A549 (cell line): ENCODE data around the gene ALDOA. TPM values are rescaled to one million over a fixed set of nuclear protein-coding genes. Genes with fewer than 3 reads are reported as not detected.

Experiments used
- ATAC-seq, 2 experiments: fragments of 200-7000 bp in 1 of 2; fragments of >200 bp in 1 of 2; cut with Nextera tagmentation in 1 of 2; cut with Tn5 transposase in 1 of 2; 3 replicates each; pipeline versions ENCODE4 v1.8.0 to v1.9.1; 2018 to 2020; ENCODE audit warnings: mild to moderate bottlenecking in 1 of 2, moderate library complexity in 1 of 2
- CTCF ChIA-PET: fragments of 300-600 bp; sonication (Branson Sonifier 250); formaldehyde crosslinking; extraction: SDS; loops from one replicate; lab custom pipeline; 2021; ENCODE audit warnings: antibody characterized with exemption, inconsistent platforms; lab: Yijun Ruan, JAX
- POLR2A ChIA-PET: fragments of 350-600 bp; formaldehyde crosslinking; extraction: SDS; loops from one replicate; lab custom pipeline; 2021; ENCODE audit warnings: antibody characterized with exemption, inconsistent platforms; lab: Yijun Ruan, JAX
- DNase-seq, 2 experiments: peaks; one replicate each; pipeline versions ENCODE4 v3.0.0 to v3.0.0-alpha.2; 2011 to 2016; ENCODE audit warnings: low read depth in 1 of 2, low spot score in 1 of 2
- FAIRE-seq: peaks from 2 replicates; lab custom pipeline; 2011; peaks lifted over from hg19 to GRCh38; lab: Jason Lieb, UNC
- H3K27ac ChIP-seq, 2 experiments: fragments of >200 bp; sonication (Bioruptor Twin); formaldehyde crosslinking; 3 replicates each; pipeline ENCODE4 v1.5.1; 2016 to 2017
- H3K4me1 ChIP-seq: fragments of >200 bp; sonication (Bioruptor Twin); formaldehyde crosslinking; 3 replicates; pipeline ENCODE4 v1.6.1; 2016
- H3K4me2 ChIP-seq: fragments of >200 bp; sonication (Bioruptor Twin); formaldehyde crosslinking; 3 replicates; pipeline ENCODE4 v1.6.1; 2016
- H3K4me3 ChIP-seq: fragments of >200 bp; sonication (Bioruptor Twin); formaldehyde crosslinking; 3 replicates; pipeline ENCODE4 v1.5.1; 2016
- H3K9me3 ChIP-seq: fragments of >200 bp; sonication (Bioruptor Twin); formaldehyde crosslinking; 3 replicates; pipeline ENCODE4 v1.6.1; 2016
- BCL3 ChIP-seq: fragments of >200 bp; sonication (Bioruptor Twin); formaldehyde crosslinking; IDR thresholded peaks from 3 replicates; pipeline ENCODE4 v1.6.1; 2016
- CBX2 ChIP-seq: fragments of 200-600 bp; sonication (generic); IDR thresholded peaks from 2 replicates; pipeline ENCODE4 v1.6.1; 2016; ENCODE audit warnings: low read depth, mild to moderate bottlenecking, borderline replicate concordance
- CEBPB ChIP-seq, 2 experiments: fragments of >200 bp in 1 of 2; sonication (Bioruptor Twin) in 1 of 2; formaldehyde crosslinking in 1 of 2; IDR thresholded peaks; 2 replicates each; pipeline ENCODE4 v1.6.1; 2012 to 2016
- CHD2 ChIP-seq: fragments of 150-350 bp; IDR thresholded peaks from 2 replicates; pipeline ENCODE4 v1.6.1; 2014; ENCODE audit warnings: low read length; ENCODE audit not compliant: partially characterized antibody
- FOSB ChIP-seq: fragments of 250-450 bp; sonication (Bioruptor Pico); IDR thresholded peaks from 2 replicates; pipeline ENCODE4 v1.5.0; 2020; ENCODE audit warnings: mild to moderate bottlenecking, moderate library complexity
- HEYL ChIP-seq: fragments of 250-450 bp; sonication (Bioruptor Pico); IDR thresholded peaks from 2 replicates; pipeline ENCODE4 v1.8.0; 2021; ENCODE audit warnings: mild to moderate bottlenecking, moderate library complexity
- JUNB ChIP-seq: fragments of >200 bp; sonication (Bioruptor Twin); formaldehyde crosslinking; IDR thresholded peaks from 2 replicates; pipeline ENCODE4 v1.6.1; 2016
- MAZ ChIP-seq: fragments of 150-350 bp; IDR thresholded peaks from 2 replicates; pipeline ENCODE4 v1.6.1; 2014; ENCODE audit warnings: antibody characterized with exemption, low read depth, low read length, borderline replicate concordance
- NFE2L2 ChIP-seq: fragments of 150-350 bp; conservative IDR thresholded peaks from 2 replicates; pipeline ENCODE4 v1.6.1; 2014; ENCODE audit warnings: low read length
- NPAS2 ChIP-seq: fragments of 250-450 bp; sonication (Bioruptor Pico); IDR thresholded peaks from 2 replicates; pipeline ENCODE4 v1.8.0; 2022; ENCODE audit warnings: mild to moderate bottlenecking, moderate library complexity, borderline replicate concordance
- POLR2A ChIP-seq: IDR thresholded peaks from 2 replicates; pipeline ENCODE4 v1.6.1; 2012; ENCODE audit warnings: mild to moderate bottlenecking, low read length
- POLR2AphosphoS2 ChIP-seq: conservative IDR thresholded peaks from 2 replicates; pipeline ENCODE4 v1.6.1; 2012; ENCODE audit warnings: low read length, improper control_type of control experiment, inconsistent platforms
- RARB ChIP-seq: fragments of 250-450 bp; sonication (Bioruptor Pico); IDR thresholded peaks from 2 replicates; pipeline ENCODE4 v1.8.0; 2021; ENCODE audit warnings: mild to moderate bottlenecking, moderate library complexity
- RFX5 ChIP-seq: fragments of 450-650 bp; IDR thresholded peaks from 2 replicates; pipeline ENCODE4 v1.7.1; 2014; ENCODE audit warnings: antibody characterized with exemption, mild to moderate bottlenecking, moderate library complexity
- ZFP36 ChIP-seq: fragments of 450-650 bp; IDR thresholded peaks from 2 replicates; pipeline ENCODE4 v1.6.1; 2014; ENCODE audit warnings: borderline replicate concordance; ENCODE audit not compliant: partially characterized antibody
- WGBS: methylation state at CpG from one replicate; pipeline ENCODE4 v1.1.6; 2017; ENCODE audit errors: missing lambda C conversion rate; 5-methylcytosine and 5-hydroxymethylcytosine counted together
- polyA plus RNA-seq, 4 experiments: library from polyadenylated mRNA; depleted of rRNA in 3 of 4; stranded (reverse); fragments of >200 nt; fragmentation: RNase III in 1 of 4; extraction: RNeasy Plus Mini Kit Qiagen cat#74134 plus additional on column Dnase treatment in 1 of 4; gene quantifications; 2 replicates in 3 of 4; 3 replicates in 1 of 4; pipeline ENCODE4 v1.2.3, GENCODE V29; 2011 to 2017
- TF ChIP-seq, protein P1 (sequence below): fragments of 200-600 bp; sonication (generic); IDR thresholded peaks from 2 replicates; pipeline ENCODE4 v1.6.1; 2016; ENCODE audit warnings: antibody characterized with exemption, mild to moderate bottlenecking, moderate library complexity

ALDOA gene
- polyA plus RNA-seq, 2 of the 4 experiments (the other 2 are of a cell fraction), result 741 to 1,286 TPM

GRCh38 chr16:30075503-30076275, 10.1 kb downstream of the ALDOA start, which contains the start of gene PPP4C (continued):
- TF ChIP-seq, protein P1, sequence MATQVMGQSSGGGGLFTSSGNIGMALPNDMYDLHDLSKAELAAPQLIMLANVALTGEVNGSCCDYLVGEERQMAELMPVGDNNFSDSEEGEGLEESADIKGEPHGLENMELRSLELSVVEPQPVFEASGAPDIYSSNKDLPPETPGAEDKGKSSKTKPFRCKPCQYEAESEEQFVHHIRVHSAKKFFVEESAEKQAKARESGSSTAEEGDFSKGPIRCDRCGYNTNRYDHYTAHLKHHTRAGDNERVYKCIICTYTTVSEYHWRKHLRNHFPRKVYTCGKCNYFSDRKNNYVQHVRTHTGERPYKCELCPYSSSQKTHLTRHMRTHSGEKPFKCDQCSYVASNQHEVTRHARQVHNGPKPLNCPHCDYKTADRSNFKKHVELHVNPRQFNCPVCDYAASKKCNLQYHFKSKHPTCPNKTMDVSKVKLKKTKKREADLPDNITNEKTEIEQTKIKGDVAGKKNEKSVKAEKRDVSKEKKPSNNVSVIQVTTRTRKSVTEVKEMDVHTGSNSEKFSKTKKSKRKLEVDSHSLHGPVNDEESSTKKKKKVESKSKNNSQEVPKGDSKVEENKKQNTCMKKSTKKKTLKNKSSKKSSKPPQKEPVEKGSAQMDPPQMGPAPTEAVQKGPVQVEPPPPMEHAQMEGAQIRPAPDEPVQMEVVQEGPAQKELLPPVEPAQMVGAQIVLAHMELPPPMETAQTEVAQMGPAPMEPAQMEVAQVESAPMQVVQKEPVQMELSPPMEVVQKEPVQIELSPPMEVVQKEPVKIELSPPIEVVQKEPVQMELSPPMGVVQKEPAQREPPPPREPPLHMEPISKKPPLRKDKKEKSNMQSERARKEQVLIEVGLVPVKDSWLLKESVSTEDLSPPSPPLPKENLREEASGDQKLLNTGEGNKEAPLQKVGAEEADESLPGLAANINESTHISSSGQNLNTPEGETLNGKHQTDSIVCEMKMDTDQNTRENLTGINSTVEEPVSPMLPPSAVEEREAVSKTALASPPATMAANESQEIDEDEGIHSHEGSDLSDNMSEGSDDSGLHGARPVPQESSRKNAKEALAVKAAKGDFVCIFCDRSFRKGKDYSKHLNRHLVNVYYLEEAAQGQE, result peak; percentile 45; the same call in 1 of the 2 replicates
- no peak for TF ChIP-seq MAZ
- no peak for TF ChIP-seq NPAS2 (CRISPR knock-in tag)
- TF ChIP-seq CHD2, result peak; percentile 11
- peak; percentile 88; the same call in 2 of the 3 replicates for TF ChIP-seq BCL3

GRCh38 chr16:30076276-30076791, 10.8 kb downstream of the ALDOA start:
- DNase-seq (no peak), FAIRE-seq (no peak), ATAC-seq (peak; percentile 10 to 35; a peak in 4 of 6 replicates)
- POLR2A ChIA-PET, result interaction anchor here (1.2 to 1.4 kb wide), 2 partner anchors 11 to 15 kb away, joined by 7 read pairs; partner anchors contain the start of genes ALDOA and TBX6
- 3% methylated on average over 19 of the region's 33 CpGs for WGBS
- H3K4me1 ChIP-seq, result peaks cover 21% of the 10 kb centered on the region
- CTCF ChIA-PET, result interaction anchor here (0.9 to 10.3 kb wide), 5 partner anchors 10 to 44 kb away, joined by 3 to 143 read pairs (median 5); partner anchors contain the start of genes ALDOA and TBX6
- H3K4me3 ChIP-seq, result peak overlapping the region; percentile 100
- TF ChIP-seq CBX2 (no peak), ZFP36 (no peak), FOSB (CRISPR knock-in tag) (no peak), POLR2AphosphoS2 (no peak), RARB (no peak), HEYL (CRISPR knock-in tag) (no peak)
- peak overlapping the region; percentile 97 to 98 for H3K27ac ChIP-seq
- H3K9me3 ChIP-seq, result no peaks in the 10 kb centered on the region
- peak overlapping the region; percentile 96 for H3K4me2 ChIP-seq

GRCh38 chr16:30077656-30078055, 12.1 kb downstream of the ALDOA start:
- H3K4me2 ChIP-seq, result peak overlapping the region; percentile 96
- ATAC-seq (no peak), DNase-seq (no peak), FAIRE-seq (no peak)
- CTCF ChIA-PET, result interaction anchor here (1.3 to 10.3 kb wide), 4 partner anchors 10 to 75 kb away, joined by 3 to 143 read pairs (median 25); partner anchors contain the start of genes ALDOA and TBX6
- H3K27ac ChIP-seq, result no peak overlapping the region
- 76% methylated on average over 6 of the region's 6 CpGs for WGBS
- no peaks in the 10 kb centered on the region for H3K9me3 ChIP-seq
- peaks cover 21% of the 10 kb centered on the region for H3K4me1 ChIP-seq
- POLR2A ChIA-PET, result interaction anchor here (0.6 to 1.0 kb wide), 2 partner anchors 10 to 12 kb away, joined by 3 to 4 read pairs; partner anchors contain the start of gene ALDOA
- TF ChIP-seq RFX5, result no peak
- TF ChIP-seq JUNB, result no peak
- no peak for TF ChIP-seq CHD2
- no peak for TF ChIP-seq NPAS2 (CRISPR knock-in tag)
- TF ChIP-seq CEBPB (IDR thresholded peaks at IDR 0.05), result no peak
- TF ChIP-seq NFE2L2, result no peak
- no peak for TF ChIP-seq POLR2A
- TF ChIP-seq POLR2AphosphoS2, result no peak
- H3K4me3 ChIP-seq, result no peak overlapping the region
